Posterior vena cava (tissue), 2 donors: ENCODE data around the gene NUDT16L1. TPM values are rescaled to one million over a fixed set of nuclear protein-coding genes. Genes with fewer than 3 reads are reported as not detected.
A peak's percentile ranks its signal among the peaks of the same experiment; 100 is the strongest.
"Not testable (repeated sequence)": the region's sequence is repeated elsewhere in the genome, so short reads cannot be mapped to it uniquely, and the experiment has no call there.

Source experiments
- DNase-seq: peaks from one replicate; pipeline ENCODE4 v3.0.0-alpha.2; 2020; ENCODE audit warnings: low spot score
- intact Hi-C, 2 donors: fragments of 100-400 bp; cut with DNase I; formaldehyde crosslinking; loops; one replicate each; pipeline versions ENCODE4 v1.14.1 to v1.14.2; 2022 to 2023
- long read RNA-seq, 2 donors: library from polyadenylated mRNA; unstranded; transcript quantifications; one replicate each; pipeline ENCODE4 v2.0.0, GENCODE V29; 2020 to 2021
- total RNA-seq, 2 donors: library from RNA; stranded (reverse); fragmentation: NEBNext Ultra II Directional; extraction: Animal tissue kit (Norgen Biotek cat#: 25700); gene quantifications; one replicate each; pipeline ENCODE4 v1.2.1, GENCODE V29; 2021
- donor health status: DM: yes; HTN: yes; CAD: no.
- donor health status: DM: yes; HTN: yes; CAD: no.

The NUDT16L1 gene
- total RNA-seq = 10 to 100 TPM; 10.7 to 14.2 TPM
- long read RNA-seq, donor 1, transcript NUDT16L1-201 (3 exons, 1,349 nt) = major isoform, 6 of 12 reads
- long read RNA-seq, donor 1, partial matches to known transcripts = 2 of 12 reads
- long read RNA-seq, donor 1, other reads (novel, unspliced or antisense) = 1 of 12 reads
- long read RNA-seq, donor 2, transcript NUDT16L1-201 (3 exons, 1,349 nt) = major isoform, 48 of 55 reads
- long read RNA-seq, donor 2, partial matches to known transcripts = 1 of 55 reads
- long read RNA-seq, donor 2, other reads (novel, unspliced or antisense) = 2 of 55 reads

DNA sequence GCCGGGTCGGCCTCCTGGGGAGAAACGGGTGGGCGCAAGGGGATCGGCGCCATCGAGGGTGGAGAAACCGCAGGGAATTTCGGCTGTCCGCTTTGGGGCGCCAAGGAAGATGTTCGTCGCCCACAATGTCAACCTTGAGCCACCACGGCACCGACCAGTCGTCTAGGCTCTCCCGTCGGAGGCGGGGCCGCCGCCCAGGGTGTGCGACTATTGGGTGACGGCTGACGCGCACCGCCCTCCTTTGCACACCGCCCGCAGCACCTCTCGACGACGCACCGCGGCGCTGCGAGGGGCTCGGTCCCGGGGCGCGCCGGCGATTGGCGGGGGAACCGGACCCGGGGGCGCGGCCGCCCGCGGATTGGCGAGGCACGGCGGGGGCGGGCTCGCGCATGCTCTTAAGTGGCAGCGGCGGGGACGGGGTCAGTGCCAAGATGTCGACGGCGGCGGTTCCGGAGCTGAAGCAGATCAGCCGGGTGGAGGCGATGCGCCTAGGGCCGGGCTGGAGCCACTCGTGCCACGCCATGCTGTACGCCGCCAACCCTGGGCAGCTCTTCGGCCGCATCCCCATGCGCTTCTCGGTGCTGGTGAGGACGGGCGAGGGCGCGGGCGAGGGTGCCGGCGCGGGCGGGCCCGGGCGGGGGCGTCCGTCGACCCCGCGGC lies at the start of gene NUDT16L1:
NUDT16L1 (plus strand) TSS at position 267 of the 660 bp plus-strand sequence; CDS start at position 432, 165 bp downstream.
- intact Hi-C loops = no loop called here
- peak; percentile 99 for DNase-seq

DNA sequence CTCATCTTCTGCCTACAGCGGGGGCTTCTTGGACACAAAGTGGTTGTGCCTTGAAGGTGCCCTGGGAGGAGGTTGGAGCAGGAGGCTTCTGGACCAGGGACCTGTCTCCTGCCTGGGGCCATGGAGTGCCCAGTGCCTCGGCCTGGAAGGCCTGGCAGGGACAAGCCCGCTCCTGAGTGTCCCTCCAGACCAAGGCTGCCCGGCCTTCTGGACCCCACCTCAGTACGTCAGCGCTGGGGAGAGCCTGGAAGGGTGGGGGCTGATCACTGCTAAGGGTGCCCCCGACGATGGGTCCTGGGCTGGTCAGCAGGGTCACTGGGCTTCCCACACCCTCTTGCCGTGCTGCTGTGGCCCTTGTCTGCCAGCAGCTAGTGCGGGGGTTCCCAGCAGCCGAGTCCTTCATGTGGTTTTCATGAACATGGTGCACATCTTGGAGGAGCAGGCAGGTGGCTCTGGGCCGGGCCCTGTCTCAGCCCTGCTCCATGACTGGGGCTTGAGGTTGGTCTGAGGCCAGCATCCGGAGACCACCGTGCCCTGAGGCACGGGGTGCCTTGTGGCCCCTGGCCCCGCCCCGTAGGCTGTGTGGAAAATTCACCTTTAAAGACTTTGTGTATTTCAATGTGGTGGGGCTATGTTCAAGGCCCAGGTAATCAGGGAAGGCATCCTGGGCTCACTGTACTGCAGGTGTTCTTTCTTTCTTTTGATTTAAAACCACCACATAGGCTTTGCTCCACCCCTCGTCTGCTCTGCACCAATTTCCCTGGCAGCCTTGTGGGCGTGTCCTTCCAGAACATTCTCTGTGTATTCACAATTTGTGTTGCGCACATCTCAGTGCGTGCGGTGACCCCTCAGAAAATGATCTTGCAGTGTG lies 46.4 kb upstream of the NUDT16L1 start:
- intact Hi-C loops = no loop called here
- DNase-seq = no peak

DNA sequence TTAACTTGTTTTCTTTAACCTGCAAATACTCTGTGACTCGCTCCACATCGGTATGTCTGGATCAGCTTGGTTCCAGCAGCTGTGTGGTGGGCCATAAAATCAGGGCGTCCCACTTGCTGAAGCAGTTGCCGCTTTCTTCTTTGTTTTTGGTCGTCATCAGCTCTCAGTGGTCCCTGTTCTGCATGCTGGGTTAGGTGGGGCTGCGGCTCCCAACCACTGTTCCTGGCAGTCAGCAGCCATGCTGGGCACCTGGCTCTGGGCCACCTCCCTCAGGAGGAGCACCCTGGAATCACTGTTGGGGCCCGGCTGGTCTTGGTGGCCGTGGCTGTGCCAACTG lies 45.8 kb upstream of the NUDT16L1 start:
- intact Hi-C loops = no loop called here
- no peak for DNase-seq

DNA sequence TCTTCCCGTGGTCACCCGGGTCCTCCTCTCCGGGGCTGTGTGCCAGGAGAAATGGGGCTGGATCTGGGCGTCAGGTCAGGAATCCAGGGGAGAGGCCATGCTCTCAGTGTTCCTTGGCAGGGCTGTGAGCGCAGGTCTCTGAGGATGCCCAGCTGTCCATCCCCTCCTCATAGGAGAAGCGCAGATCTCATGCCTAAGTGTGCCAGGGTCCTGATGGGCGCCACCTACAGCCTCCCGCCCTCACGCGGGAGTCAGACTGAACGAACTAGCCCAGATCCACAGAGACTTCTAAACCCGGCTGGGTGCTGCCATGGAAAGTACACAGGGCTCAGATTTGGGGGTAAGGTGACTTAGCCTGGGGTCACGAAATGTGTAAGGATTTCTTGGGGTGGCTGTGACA lies 44.4 kb upstream of the NUDT16L1 start:
- no peak for DNase-seq
- intact Hi-C loops = no loop called here

DNA sequence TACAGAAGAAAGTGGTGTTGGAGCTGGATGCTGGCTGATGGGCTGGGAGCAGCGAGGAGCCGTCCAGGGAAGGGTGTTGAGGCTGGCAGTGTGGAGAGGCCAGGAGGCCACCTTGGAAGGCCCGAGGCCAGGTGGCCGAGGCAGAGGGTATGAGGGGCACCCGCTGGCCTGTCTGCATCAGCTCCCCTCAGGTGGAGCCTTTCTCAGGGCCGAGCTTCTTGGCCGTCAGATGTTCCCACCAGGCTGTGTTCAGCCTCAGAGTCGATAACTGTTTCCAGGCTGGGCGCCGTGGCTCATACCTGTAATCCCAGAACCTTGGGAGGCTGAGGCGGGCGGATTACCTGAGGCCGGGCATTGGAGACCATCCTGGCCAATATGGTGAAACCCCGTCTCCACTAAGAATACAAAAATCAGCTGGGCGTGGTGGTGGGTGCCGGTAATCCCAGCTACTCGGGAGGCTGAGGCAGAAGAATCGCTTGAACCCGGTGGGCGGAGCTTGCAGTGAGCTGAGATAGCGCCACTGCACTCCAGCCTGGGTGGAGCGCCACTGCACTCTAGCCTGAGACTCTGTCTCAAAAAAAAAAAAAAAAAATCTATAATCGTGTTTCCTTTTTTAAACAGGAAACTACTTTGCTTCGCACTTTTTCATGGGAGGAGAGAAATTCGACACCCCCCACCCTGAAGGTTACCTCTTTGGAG lies 43.5 kb upstream of the NUDT16L1 start:
- intact Hi-C loops = no loop called here
- no peak for DNase-seq

DNA sequence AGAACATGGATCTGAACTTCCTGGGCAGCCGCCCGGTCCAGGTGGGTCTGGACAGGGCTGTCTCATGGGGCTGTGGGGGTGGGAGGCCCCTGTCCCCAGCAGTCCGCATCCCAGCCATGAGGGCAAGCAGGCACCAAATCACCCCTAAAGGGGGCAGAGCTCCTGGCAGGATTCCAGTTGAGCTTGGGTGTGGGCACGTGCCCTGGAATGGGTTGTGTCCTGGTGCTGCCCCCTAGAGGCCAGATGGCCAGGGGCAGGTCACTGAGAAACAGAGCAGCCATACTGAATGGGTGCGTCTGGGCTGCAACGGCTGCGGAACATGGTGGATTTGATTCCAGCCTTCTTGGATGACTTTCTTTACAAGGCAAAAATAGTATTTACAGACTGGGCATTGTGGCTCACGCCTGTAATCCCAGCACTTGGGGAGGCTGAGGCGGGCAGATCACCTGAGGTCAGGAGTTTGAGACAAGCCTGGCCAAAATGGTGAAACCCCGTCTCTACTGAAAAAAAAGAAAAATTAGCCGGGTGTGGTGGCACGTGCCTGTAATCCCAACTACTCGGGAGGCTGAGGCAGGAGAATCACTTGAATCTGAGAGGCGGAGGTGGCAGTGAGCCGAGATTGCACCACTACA lies 42.8 kb upstream of the NUDT16L1 start:
- DNase-seq = peak; percentile 88
- intact Hi-C loops = not testable (repeated sequence)

DNA sequence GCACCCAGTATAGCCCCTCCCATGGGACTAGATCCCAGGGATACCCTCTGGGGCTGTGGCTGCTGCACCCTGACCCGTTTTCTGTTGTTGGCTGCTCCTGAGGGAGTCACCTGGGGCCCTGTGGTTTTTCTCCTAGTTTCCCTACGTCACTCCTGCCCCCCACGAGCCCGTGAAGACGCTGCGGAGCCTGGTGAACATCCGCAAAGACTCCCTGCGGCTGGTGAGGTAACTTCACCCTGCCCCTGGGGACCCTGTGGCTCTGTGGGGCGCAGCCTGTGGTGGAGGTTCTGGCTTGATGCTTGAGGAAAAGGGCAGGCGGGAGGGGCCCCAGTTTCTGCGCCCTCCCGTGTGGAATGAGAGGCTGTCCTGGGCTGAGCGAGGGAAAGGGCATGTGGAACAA lies 41.5 kb upstream of the NUDT16L1 start:
- DNase-seq = no peak
- intact Hi-C loops = no loop called here

DNA sequence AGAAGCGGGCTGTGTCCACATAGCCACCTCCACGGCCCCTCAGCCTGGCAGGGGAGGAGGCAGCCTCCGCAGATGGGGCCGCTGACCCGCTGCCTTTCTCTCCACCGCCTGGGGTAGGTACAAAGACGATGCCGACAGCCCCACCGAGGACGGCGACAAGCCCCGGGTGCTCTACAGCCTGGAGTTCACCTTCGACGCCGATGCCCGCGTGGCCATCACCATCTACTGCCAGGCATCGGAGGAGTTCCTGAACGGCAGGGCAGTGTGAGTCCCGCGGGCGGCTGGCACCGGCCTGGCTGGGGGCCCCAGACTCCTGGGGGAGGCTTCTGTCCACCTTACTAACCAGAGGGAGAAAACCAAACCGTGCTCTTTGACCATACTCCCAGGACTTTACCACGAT lies 40.8 kb upstream of the NUDT16L1 start:
- DNase-seq = no peak
- intact Hi-C loops = no loop called here

DNA sequence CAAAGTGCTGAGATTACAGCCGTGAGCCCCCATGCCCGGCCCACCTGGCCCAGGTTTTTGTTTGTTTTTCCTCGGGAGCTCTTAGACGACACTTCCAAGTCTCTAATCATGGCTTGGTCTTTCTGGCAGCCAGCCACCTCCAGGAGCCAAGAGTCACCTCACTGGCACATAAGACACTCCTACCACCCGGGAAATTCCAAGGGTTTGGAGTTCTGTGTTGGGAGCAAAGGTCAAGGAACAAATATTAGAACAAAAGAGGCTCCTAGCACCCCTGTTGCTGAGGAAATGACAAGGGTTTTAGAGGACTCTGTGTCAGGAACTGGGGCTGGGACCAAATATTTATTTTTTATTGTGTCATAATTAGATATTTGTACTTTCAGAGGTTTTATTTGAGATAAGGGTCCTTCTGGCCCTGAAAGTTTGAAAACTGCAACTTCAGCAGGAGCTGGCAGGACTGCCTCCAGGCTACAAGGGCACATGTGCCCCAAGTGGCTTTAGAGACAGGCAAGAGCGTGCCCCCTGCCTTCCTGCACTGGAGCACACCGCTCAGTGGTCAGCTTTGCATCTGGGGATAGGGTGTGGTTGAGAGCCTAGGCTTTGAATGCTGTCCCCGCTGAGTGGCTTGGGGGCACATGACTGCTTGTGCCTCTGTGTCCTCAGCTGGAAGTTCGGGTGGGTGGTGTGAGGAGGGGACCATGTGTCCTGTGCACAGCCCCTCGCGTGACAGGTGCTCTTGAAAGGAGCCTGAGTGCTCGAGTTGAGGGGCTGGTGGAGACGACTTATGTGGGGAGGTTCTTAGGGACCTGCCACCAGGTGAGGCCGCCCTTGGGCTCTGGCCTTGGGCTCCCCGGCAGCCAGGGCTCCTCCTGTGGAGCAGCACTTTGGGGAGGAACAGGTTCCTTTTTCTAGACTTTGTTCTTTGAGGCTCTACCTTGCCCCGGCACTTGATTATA lies 39.1 kb upstream of the NUDT16L1 start:
- intact Hi-C loops = no loop called here

DNA sequence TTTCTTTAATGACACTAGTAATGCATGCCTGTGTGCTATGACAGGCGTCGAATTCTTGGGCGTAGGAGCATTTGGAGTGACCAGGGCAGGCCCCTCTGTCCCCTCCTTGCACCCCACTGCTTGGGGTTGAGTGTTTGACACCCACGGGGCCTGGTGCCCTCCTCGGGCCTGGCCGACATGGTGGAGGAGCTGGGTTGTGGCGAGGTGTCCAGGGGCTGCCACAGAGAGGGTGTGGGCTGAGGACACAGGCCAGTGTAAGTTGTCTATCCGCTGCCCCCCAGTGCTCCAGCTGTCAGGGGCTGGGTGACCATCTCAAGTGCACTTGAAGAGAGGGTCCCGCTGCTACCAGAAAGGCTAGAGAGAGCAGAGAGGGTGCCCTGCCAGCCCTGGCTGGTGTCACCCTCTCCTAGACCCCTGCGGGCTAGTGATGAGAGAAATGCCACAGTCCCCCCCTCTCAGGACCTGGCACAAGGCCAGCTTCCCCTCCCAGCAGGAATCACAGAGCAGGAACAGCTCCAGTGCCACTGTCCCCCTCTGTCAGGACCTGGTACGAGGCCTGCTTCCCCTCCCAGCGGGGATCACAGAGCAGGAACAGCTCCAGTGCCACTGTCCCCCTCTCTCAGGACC lies 38.3 kb upstream of the NUDT16L1 start:
- intact Hi-C loops = no loop called here
- DNase-seq = no peak

More for the DNA sequence above, 39.1 kb upstream of the NUDT16L1 start:
- no peak for DNase-seq

DNA sequence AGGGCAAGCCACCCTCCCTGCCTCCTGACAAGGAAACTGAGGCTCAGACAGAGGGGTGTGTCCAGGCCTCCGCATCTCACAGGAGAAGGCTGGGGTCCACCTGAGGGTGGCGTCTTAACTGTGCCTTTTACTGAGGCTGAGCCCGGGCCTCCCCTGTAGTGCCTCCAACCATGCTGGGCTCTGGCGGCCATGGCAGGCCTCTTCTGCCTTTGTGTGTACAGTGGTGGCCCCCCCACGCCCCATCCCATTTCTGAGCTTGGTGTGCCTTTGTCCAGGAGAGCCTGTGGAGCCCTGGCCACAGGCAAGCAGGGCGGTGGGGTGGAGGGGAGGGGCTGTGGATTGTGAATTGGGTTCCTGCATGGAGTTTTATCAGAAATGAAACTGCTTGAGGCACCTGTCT lies 37.6 kb upstream of the NUDT16L1 start:
- intact Hi-C loops = no loop called here
- DNase-seq = no peak

DNA sequence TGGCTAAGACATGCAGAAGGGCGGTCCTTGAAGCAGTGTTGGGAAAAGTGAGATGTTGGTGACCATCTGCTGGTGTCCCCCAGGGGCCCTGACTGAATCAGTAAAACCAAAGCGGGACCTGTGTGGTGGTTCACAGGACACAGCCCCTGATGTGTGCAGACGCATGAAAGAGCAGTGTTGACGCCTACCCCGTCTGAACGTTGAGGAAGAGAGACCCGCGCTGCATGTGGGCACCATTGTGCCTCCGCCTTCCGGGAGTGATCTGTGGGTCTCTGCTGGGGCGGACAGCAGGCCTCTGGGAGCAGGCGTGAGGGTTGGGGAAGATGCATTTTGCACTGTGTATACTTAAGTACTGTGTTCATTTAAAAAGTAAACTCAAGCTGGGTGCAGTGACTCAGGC lies 37.1 kb upstream of the NUDT16L1 start:
- intact Hi-C loops = no loop called here
- DNase-seq = no peak

DNA sequence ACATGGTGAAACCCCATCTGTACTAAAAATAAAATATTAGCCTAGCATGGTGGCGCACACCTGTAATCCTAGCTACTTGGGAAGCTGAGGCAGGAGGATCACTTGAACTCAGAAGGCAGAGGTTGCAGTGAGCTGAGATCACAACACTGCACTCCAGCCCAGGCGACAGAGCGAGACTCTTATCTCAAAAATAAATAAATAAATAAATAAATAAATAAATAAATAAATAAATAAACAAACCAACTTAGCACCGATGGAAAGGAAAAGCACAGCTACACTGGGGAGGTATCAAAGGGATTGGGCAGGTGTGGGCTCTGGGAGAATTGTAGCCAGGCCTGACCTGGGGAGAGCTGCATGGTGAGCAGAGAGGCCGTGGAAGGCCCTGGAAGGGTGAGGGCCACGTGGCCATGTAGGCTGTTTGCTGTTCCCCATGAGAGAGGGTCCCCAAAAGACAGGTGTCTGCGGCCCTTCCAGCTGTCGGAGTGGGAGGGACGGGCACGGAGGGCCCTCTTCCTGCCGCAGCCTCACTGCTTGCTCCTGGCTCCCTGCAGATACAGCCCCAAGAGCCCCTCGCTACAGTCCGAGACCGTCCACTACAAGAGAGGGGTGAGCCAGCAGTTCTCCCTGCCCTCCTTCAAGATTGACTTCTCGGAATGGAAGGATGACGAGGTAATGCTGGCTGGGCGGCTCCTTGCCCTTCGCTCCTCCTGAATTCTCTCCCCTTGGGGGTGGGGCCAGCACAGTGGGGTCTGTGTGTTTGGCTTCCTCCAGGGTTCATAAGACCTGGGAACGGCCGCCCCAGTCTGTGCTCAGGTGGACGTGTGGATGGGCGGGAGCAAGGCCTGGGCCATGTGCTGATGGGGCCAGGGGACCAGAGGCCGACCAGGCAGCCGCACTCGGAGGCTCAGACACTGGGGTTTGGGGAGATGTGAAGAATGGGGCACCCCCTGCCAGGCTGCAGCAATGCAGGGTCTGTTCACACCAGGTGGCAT lies 36.4 kb upstream of the NUDT16L1 start:
- no peak for DNase-seq
- intact Hi-C loops = no loop called here

DNA sequence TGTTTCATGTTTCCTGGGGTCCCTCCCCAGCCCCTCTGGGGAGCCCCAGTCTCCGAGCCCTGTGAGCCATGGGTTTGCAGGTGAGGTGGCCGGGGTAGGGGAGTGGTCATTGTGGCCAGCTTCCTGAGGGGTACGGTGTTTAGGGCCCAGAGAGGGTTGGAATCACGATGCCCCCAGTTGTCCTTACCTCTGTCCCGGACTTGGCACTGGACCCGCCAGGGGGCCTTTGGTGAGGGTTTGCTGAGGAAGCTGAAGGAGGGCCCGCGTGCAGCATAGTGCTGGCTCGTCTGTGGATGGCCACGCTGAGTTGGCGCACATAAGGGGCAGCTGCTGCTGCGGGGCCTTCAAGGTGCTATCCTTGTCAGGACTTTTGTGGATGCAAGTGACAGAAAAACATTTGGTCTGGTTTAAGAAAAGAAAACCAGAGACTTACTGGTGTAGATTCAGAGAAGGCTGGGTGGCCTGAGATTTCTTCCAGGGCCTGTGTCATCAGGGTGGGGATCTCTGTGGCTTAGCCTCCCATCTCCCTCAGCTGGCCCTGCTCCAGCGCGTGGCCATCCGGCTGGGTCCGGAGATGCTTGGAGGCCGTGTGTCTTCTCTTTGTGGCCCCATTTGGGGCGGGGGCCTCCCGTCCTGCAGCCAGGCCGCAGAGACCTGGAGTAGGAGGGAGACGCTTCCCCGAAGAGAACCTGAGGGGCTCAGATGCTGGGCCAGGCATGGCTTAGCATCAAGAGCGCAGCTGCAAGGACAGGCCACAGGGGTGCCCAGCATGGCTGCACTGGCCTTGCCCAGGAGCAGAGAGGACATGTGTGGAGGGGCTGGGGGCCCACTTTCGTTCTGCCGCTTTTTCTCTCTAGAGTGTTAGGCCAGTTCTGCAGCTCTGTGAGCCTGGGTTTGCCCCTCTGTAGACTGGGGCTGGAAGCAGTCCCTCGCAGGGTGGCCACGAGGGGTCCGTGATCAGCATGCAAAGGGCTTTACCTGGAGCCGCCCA lies 33.7 kb upstream of the NUDT16L1 start:
- DNase-seq = no peak
- intact Hi-C loops = no loop called here

DNA sequence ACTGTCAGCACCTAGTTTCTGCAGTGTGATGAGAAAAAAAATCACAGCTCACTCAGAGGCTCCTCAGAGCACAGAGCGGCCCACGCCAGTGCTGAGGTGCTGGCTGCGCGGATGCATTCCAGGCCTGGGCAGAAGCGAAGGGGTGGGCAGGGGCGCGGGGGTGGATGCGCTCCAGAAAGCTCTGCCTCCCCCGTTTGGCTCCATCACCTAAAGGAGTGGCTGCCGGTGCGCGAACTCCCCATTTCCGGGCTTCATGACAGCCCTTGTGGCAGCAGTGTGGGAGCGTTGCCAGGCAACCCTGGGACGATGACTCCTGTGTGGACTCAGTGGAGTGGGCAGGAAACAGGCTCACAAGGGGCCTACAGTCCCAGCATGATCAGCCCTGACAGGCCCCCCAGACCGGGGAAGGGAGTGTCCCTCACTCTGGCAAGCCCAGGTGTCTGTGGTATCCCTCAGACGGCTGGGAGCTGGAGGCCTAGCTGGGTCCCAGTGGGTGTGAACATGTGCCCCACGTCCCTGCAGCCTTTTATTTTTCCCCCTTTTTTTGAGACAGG lies 32.8 kb upstream of the NUDT16L1 start:
- intact Hi-C loops = no loop called here
- DNase-seq = no peak
